ENCODE results near the gene SPG21. TPM values are rescaled to one million over a fixed set of nuclear protein-coding genes. Genes with fewer than 3 reads are reported as not detected.

Gene SPG21
- total and polyA plus RNA-seq, 10 donors = 48.9 to 101 (median 80.6) TPM

- 37 to 61% (median 48%) methylated on average over 6 of the region's 6 CpGs for WGBS, 5 donors
Observed at GRCh38 chr15:64950888-64951287, 38.8 kb downstream of the SPG21 start.

GRCh38 chr15:64949383-64950186, 40.1 kb downstream of the SPG21 start:
- intact Hi-C loops (cut with DNase I; ENCODE audit: low total_unique reads) = no loop called here
- no peak for DNase-seq
- Histone ChIP-seq H3K4me1 (no peaks in the 10 kb centered on the region), H3K4me3 (no peak overlapping the region), H3K9me3 (no peaks in the 10 kb centered on the region), H3K27me3 (replicated peaks in 1 of 7) (no peaks in the 10 kb centered on the region), H3K27ac (peak overlapping the region in 1 of 8 donors; percentile 34), H3K36me3 (peaks cover 0 to 52% (median 12%) of the 10 kb centered on the region in 6 donors)
- WGBS, 5 donors = 95 to 100% (median 97%) methylated on average over 7 to 11 of the region's 11 CpGs
- TF ChIP-seq POLR2A (IDR thresholded peaks at IDR 0.05) (no peak), POLR2AphosphoS5 (IDR thresholded peaks at IDR 0.05) (peak in 2 of 3 donors; percentile 36 to 67), CTCF (IDR thresholded peaks at IDR 0.05 in 8 of 11, conservative IDR thresholded peaks at IDR 0.05 in 3 of 11) (no peak)

More at GRCh38 chr15:64950888-64951287, 38.8 kb downstream of the SPG21 start:
- TF ChIP-seq POLR2A (IDR thresholded peaks at IDR 0.05) = no peak
- no peak for TF ChIP-seq CTCF (IDR thresholded peaks at IDR 0.05 in 8 of 11, conservative IDR thresholded peaks at IDR 0.05 in 3 of 11)
- peak in 1 of 3 donors; percentile 22 for TF ChIP-seq POLR2AphosphoS5 (IDR thresholded peaks at IDR 0.05)
- peaks cover 0 to 57% (median 19%) of the 10 kb centered on the region in 6 donors for H3K36me3 ChIP-seq
- DNase-seq = no peak
- no peaks in the 10 kb centered on the region for H3K27me3 ChIP-seq (replicated peaks in 1 of 7)
- H3K27ac ChIP-seq = peak overlapping the region in 4 of 8 donors; percentile 5 to 62 (median 45)
- no peaks in the 10 kb centered on the region for H3K9me3 ChIP-seq
- intact Hi-C loops (cut with DNase I; ENCODE audit: low total_unique reads) = no loop called here
- no peak overlapping the region for H3K4me3 ChIP-seq
- no peaks in the 10 kb centered on the region for H3K4me1 ChIP-seq

GRCh38 chr15:64948916-64949315, 40.8 kb downstream of the SPG21 start:
- Histone ChIP-seq H3K4me1 (no peaks in the 10 kb centered on the region), H3K4me3 (no peak overlapping the region), H3K9me3 (no peaks in the 10 kb centered on the region), H3K27ac (peak overlapping the region in 1 of 8 donors; percentile 34), H3K27me3 (replicated peaks in 1 of 7) (no peaks in the 10 kb centered on the region), H3K36me3 (peaks cover 0 to 58% (median 13%) of the 10 kb centered on the region in 6 donors)
- intact Hi-C loops (cut with DNase I; ENCODE audit: low total_unique reads) = no loop called here
- DNase-seq = no peak
- peak in 2 of 3 donors; percentile 24 to 41 for TF ChIP-seq POLR2AphosphoS5 (IDR thresholded peaks at IDR 0.05)
- no peak for TF ChIP-seq CTCF (IDR thresholded peaks at IDR 0.05 in 8 of 11, conservative IDR thresholded peaks at IDR 0.05 in 3 of 11)
- 81 to 90% (median 86%) methylated on average over 8 to 9 of the region's 9 CpGs for WGBS, 5 donors

GRCh38 chr15:64947211-64947610, 42.5 kb downstream of the SPG21 start:
- H3K27me3 ChIP-seq (replicated peaks in 1 of 7) = no peaks in the 10 kb centered on the region
- WGBS, 5 donors = 68 to 94% (median 92%) methylated on average over 4 to 10 of the region's 10 CpGs
- H3K36me3 ChIP-seq = peaks cover 0 to 74% (median 15%) of the 10 kb centered on the region in 6 donors
- H3K27ac ChIP-seq = no peak overlapping the region
- TF ChIP-seq CTCF (IDR thresholded peaks at IDR 0.05 in 8 of 11, conservative IDR thresholded peaks at IDR 0.05 in 3 of 11) (no peak), POLR2AphosphoS5 (IDR thresholded peaks at IDR 0.05) (peak in 1 of 3 donors; percentile 52)
- H3K4me1 ChIP-seq = no peaks in the 10 kb centered on the region
- intact Hi-C loops (cut with DNase I; ENCODE audit: low total_unique reads) = no loop called here
- no peak for DNase-seq
- no peaks in the 10 kb centered on the region for H3K9me3 ChIP-seq
- H3K4me3 ChIP-seq = no peak overlapping the region
